ENCODE results near the gene P2RY6.
"Not testable (repeated sequence)": the region's sequence is repeated elsewhere in the genome, so short reads cannot be mapped to it uniquely, and the experiment has no call there.

The P2RY6 gene

DNA sequence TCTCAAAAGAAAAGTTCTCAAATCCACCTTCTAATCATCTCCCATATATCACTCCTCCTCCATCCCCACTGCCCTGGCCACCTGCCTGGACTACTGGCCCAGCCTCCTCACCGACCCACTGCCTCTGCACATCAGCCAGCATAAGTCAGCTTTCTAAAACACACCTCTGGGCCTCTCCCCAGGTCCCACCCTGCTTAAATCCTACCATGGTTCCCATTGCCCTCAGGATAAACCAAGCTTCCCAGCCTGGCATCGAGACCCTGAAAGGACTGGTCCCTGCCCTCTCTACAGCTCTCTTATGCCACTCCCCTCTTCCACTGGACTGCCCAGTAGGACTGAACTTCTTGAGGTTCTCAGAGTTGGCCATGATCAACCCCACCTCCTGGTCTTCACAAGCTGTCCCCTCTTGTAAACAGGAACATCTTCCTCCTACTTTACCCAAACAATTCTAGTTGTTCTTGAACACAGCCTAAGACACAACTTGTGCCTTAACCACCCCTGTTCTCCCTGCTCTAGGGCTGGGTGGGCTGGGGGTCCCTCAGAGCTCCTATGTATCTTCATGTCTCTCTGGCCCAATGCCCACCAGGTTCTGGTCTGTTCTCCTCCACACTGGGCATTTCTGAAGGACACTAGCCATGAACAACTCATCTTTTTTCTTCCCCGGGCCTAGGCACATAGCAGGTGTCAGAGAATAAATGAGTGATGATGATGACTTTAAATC is 12.6 kb upstream of the P2RY6 start:
- no peak for DNase-seq (ENCODE audit: low read depth in 2 of 2)

DNA sequence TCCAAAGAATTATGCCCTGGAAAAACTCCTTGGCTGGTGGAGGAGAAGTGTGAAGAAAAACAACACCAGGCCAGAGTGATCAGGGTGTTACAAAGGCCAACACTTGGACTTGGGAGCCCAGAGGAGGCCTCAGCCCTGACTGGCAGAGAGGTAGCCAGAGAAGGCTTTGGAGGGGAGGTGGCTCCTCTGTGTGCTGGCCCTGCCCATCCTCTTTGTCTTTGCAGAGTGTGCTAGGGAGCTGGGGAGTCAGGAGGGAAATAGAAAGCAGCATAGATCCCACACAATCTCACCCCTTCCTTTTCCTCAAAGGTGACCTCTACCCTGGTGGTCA is 12.0 kb upstream of the P2RY6 start:
- DNase-seq (ENCODE audit: low read depth in 2 of 2), result no peak

DNA sequence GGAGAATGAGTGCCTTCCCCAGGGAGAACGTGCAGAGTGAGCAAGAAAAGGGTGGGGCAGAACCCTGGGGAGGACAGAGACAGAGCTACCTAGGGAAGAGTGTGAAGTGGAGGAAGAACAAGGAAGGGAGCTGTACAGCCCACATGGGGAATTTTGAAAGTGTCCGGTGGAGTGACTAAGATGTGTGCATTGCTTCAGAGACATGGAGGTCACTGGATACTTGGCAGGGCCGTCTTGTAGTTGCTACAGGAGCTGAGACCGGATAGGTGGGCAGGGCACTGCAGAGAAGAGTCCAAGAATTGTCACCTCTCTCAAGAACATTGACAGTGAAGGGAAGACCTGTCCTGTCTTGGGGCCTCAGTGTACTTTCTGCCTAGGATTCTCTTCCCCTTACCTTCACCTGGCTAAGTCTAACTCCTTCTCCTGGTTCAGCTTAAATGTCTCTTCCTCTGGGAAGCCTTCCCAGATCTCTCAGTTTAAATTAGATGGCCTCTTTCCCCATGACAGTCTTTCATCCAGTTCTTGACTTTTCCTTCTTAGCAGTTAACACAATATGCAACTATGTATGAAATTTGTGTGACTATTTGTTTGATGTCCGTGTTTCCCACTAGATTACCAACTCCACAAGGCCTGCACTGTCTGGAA is 9.2 kb upstream of the P2RY6 start:
- no peak for DNase-seq (ENCODE audit: low read depth in 2 of 2)

DNA sequence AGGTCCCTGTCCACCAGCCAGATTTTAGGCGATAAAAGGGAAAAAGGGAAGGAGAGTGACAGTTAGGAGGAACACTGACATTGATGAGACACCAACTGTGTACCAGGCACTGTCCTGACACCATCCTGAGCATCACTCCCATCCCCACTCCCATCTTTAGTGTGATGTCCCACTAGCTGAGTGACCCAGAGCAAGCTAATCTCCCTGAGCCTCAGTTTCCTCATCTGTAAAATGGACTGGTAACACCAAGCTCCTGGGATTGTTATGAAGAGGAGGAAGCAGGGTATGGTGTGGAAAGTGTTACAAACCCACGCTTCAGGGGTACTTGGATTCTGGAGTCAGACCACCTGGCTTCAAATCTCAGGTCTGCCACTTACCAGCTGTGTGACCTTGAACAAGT is 8.5 kb upstream of the P2RY6 start:
- DNase-seq (ENCODE audit: low read depth in 2 of 2), result no peak

DNA sequence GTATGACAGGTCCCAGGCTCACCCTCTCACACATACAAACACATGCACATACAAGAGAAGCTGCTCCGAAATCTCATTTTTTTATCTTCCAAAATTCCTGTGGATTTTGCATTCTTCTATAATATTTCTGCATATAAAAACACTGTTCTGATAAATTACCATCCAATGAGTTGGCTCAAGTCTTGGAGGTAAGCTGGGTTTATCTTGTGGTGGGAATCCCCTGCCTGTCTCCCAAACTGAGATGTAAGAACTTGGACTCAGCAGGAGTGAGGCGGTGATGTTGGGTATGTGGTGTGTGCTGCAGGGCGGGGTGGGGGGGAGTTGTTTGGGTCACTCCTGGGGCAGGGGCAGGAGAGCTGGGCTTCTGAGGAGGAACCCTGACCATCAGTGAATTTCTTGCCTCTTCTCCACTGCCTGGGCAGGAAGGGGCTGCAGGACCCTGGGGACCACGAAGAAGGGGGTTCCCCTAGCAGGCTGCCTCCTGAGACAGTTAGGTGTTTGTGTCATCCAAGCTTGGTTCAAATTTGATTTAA is 6.8 kb upstream of the P2RY6 start:
- no peak for DNase-seq (ENCODE audit: low read depth in 2 of 2)

DNA sequence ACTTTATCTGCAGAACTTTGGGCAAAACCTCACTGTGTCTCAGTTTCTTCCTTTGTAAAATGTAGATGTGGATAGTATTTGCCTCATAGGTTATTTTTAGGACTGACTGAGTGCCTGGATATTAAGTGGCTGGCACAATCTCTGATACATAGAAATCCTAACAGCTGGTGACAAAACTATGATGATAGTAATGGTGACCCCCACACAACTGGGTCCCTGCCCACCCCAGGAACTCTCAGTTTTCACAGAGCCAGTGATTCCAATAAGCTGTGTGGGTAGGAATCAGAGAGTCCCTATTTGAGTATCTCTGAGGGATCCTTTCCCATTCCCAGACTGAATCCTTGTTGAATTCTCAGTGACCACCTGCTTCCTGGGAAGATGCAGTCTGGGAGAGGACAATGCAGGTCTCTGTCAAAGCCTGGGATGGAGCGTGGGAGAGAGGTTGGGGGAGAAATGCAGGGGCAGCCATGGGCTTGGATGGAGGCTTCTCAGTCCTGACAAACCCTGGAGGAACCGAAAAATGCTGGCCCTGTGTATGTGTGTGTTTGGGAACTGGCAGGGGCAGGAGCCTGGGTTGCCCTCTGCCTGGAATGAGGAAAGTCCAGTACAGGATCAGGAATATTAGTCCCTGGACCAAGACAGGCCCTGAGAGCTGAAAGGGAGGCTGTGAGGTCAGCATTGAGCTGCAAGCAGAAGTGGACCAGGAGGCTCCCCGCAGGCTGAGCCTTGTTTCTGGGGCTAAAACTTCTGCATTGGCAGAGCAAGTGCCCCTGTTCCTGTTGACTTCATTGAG is 6.1 kb upstream of the P2RY6 start:
- no peak for DNase-seq (ENCODE audit: low read depth in 2 of 2)

DNA sequence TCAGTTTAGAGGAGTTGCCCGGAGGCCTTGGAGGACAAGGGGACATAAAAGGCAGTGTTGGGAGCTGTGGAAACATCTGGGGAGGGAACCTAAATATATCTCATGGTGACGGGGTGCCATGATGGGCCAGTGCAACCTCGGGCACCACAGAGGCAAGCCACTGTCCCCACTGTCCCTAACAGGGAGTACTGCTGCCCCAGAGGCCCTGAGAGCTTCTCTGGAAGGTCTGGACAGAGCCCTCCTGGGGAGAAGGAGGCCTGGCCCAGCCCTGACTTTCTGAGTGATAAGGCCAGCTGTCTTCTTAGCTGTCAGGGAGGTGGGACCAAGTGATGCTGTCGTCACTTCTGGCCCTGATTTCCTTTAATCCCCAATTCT is 5.5 kb upstream of the P2RY6 start:
- no peak for DNase-seq (ENCODE audit: low read depth in 2 of 2)

DNA sequence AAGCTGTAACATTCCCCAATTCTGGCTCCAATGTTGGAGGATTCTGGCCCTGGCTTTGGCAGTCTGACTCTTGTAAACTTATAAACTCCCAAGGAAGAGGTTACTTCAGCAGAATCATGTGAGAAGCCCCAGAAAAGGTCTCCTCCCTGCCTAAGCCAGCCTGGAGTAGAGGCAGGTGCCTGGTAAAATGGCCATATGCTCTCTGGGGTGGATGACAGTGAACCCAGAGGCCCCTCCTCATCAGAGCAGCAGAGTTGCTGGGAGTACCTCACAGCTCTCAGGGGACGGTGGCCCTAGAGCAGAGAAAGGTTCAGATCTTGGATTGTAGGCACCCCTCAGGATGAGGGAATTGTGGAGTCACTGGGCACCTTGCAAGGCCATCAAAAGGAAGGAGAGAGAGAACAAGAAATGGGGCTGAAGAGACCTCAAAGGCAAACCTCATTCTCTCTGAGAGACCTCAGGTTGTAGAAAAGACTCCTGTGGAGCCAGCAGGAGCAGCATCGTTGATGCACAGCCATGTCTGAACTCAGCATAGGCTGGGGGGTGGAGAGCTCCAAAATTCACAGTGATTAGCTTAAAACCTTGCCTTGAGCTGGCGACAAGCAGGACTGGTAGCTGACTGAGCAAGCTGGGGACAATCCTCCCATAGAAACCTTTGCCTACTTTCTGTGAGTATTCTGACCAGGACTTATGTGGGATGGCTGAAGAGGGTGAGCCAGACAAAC is 4.9 kb upstream of the P2RY6 start:
- DNase-seq (ENCODE audit: low read depth in 2 of 2), result no peak

DNA sequence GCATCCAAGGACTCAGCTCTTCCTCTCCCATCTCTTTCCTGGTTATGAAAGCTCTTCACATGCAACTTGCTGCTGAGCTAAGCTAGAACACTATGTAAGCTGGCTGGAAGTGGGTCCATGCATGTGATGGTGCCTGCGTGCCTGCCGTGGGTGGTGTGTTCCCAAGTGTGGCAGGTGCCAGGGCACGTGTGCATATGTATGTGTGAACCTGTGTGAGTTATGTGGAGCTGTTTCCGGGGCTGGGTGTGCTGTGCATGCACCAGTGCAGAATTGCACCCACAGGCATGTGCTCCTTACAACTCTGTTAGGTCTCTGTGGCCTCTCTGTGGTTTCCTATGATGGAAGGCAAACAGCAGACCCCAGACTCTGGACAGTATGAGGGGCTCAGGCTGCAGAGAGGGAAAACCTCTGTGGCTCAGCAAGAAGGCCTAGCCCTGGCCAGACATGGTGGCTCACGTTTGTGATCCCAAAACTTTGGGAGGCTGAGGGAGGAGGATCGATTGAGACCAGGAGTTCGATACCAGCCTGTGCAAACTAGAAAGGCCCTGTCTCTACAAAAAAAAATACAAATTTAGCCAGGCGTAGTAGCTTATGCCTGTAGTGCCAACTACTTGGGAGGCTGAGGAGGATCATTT is 4.1 kb upstream of the P2RY6 start:
- DNase-seq (ENCODE audit: low read depth in 2 of 2), result no peak

DNA sequence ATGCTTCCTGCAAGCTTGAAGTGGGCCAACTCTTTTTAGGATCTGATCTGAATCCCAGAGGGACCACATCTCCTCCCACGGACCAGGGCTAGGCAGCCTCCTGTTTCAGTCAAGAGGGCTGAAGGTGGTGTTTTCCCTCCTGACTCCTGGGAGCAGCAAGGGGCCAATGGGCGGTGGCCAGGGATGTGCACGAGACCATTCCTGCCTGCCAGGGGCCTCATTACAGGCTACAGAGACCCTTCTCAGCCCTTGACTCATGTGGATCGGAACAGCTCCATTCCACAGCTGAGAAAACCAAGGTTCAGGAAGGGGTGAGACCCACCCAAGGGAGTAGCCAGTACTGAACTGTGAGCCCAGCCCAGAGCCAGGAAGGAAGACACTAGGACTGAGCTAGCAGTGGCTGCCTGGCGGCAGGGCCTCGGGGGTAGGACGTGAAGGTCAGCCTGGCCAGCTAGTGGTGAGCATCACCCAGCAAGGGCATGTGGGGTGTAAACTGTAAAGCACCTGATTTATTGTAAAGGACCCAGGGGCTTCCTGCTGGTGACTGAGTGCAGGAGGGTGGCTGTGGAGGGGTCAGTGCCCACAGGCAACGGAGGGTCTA is 3.4 kb upstream of the P2RY6 start:
- DNase-seq (ENCODE audit: low read depth in 2 of 2), result no peak

DNA sequence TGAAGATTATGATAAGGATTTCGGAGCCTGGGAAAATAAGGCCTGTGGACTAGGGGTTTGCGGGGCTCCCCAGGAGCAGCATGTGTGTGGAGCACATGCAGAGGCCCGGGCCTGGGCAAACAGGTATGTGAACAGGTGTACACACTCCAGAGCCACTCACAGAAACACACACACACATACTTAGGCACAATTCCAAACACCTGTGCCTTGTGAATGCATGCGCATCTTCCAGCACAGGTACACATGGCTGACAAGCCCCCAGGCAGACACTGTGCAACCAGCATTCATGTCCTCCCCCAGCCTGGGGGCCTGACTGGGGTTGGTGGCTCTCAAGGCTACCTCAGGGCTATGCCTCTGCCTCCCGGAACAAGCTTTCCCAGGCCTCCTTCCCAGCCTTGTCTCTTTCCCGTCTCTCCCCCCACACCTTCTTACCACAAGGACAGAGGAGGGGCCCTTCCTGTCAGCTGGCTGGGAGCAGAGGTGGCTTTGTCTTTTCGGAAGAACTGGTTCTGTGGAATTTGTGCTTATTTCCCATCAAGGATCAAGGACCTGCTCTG is 2.6 kb upstream of the P2RY6 start:
- DNase-seq (ENCODE audit: low read depth in 2 of 2), result no peak

DNA sequence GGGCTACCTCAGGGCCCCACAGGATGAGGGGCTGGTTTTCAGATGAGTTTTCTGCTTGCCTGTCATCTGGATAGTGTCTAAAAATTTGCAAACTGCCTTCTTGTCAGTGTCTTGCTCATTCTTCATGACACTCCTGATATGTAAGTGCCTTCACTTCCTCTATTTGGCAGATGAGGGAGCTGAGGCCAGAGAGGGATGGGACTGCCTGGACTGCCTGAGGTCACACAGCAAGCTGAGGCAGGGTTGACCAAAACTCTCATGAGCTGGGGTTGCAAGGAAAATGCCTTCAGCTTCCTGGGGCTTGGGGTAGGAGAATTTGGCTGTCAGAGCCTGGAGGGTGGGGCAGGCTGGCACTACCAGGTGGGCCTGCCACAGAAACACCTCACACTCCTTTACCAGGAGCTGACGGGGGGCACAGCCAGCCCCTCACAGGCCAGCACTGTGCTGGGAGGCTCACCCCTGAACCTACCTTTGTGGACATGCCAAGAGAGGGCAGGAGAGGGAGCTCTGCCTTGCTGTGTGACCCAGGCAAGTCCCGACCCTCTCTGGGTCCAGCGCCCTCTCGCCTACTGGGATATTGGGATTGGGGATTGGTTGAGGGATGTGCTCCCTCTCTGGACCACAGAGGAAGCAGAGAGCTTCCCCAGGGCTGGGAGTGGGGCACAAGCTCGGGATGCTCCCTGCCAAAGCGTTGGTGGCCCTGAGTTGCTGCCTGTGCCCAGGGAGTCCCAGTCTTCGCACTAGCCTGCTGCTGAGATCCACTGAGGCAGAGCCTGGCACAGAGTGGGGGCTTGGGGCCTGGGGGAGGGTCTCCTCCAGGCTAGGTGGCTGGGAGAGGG is 1.9 kb upstream of the P2RY6 start:
- DNase-seq (ENCODE audit: low read depth in 2 of 2), result no peak

DNA sequence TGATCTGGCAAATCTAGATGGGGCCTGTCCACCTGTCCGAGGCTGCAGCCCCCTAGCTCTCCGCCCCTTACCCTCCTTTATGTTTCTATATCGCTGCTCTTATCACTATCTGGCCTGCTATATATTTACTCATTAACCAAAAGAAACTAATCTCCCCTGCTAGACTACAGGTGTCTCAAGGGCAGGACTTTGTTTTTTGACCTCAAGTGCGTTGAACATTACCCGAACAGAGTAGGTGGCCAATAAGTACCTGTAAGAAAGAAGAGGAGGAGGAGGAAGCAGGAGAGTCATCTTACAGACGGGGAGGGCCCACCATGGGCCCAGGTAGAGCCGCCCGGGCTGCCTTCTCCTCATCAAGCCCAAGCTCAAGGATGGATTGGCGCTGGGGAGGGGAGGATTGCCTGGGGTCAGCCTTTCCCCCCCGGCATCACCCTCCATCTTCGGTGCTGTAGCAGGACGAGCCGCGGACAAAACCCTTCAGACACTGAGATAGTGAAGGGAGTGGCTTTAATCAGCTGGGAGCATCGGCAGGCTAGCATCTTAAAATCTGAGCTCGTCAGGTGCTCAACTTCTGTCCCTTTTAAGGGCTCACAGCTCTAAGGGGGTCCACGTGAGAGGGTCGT is 1.2 kb upstream of the P2RY6 start:
- no peak for DNase-seq (ENCODE audit: low read depth in 2 of 2)

DNA sequence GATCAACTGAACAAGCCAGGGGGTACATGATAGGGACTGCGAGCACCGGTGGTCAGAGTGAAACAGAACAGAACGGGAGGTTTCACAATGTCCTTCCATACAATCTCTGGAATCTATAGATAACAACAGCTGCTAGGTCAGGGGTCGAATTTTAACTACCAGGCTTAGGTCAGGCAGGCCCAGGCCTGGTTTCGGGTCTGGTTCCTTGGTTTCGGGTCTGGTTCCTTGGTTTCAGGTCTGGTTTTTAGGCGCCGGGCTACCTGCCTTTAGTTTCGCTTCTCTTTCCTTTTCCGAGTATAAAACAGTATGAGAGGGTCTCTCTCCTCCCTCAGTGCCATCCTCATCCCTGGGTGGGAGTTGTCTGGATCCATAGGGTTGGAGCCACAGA is 666 bp upstream of the P2RY6 start:
- not testable (repeated sequence) for DNase-seq (ENCODE audit: low read depth in 2 of 2)

DNA sequence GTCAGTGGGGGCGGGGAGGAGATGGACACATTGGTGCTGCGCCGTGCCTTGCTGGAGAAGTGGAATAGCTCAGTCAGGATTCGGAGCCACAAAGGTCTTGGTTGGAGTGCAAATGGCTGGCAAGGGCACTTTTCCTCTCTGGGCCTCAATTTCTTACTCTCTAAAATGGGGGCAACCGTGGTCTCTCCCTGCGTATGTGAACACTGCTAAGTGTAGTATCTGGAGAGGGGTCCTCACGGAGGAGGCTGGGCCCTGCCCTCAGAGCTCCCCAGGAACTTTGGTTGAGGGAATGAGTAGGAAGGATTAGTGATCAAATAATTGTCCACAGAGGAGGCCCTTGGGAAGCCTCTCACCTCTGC is 521 bp downstream of the P2RY6 start:
- no peak for DNase-seq (ENCODE audit: low read depth in 2 of 2)

DNA sequence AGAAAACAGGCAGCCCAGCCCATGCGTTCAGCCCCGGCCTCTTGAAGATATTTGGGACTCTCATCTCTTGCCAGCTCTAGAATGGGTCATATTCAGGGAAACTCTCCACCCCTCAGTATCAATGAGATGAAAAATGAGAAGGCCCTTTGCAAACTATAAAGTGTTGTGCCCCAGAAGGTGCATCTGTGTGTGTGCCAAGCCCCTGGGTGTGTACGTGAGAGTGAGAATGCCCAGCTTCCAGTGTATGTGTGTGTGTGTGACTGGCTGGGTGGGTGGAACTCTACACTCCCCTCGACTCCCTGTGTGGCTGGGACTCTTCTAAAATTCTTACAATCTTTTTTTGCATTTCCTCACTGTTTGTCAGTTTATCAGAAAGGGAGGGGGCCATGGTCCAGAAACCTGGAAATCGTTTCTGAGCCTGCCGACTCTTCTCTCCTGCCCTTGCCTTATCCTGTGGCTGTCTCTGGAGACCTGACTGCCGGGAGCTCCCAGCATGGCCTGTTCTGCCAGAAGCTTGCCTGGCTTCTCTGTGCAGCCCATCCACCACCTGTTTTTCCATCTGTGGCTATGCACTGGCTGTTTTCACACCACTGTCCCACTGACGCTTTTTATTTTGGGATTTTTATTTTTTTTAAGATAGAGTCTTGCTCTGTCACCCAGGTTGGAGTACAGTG is 1.2 kb downstream of the P2RY6 start:
- DNase-seq (ENCODE audit: low read depth in 2 of 2), result no peak

DNA sequence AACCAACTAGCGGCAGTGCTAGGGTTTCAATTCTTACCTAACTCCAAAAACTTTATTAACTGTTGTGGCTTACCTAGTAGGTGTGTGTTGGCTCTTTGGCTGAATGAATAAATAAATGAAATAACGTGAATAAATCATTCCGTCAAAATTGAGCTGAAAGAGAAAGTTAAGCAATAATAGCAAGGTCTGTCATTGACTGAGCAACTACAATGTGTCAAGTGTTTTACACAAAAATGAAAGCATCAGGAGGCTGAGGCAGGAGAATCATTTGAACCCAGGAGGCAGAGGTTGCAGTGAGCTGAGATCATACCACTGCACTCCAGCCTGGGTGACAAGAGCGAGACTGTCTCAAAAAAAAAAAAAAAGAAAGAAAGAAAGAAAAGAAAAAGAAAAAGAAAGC is 2.1 kb downstream of the P2RY6 start:
- not testable (repeated sequence) for DNase-seq (ENCODE audit: low read depth in 2 of 2)

DNA sequence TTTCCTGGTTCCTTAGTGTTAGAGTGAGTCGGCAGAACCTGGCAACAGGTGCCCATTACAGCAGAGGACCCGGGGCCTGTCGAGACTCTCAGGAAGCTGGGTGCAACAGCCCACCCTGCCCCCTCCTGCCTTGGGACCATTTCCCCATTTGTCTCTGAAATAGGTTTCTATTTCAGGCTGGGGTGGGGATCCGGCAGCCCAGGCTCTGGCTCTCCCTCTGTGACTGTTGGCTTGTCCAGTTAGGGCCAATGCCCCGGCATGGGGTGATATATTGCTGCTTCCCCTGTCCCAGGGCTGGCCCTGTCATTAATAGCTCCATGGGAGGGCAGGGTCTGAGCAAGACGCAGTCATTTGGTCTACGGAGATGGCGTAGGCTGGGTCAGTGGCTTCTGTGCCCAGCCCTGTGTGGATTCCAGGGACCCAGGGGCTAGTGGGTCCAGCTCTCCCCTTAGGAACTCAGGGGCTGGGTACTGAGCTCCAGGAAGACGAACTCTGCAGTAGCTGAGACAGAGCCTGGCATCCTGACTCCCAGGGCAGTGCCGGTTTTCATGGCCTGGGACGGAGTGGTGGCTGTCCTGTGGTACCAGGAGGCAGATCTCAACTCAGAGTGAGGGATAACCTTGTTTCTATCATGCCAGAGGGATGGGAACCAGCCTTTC is 2.7 kb downstream of the P2RY6 start:
- DNase-seq (ENCODE audit: low read depth in 2 of 2), result no peak

DNA sequence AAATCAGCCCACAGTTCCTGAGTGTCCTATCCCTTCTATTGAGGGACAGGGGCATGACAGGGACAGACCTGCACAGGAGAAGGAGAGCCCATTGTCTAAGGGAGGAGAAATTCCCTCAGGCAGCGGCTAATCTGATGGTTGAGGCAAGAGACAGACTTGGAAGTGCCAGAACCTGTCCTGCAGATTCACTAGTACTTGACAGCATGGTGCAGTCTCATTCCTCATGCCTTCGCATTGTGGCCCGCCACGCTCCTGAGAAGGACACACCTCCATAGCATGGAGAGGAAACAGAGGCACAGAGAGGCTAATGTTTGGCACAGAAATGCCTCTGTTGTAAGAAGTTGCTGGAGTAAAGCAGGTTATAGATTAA is 3.2 kb downstream of the P2RY6 start:
- no peak for DNase-seq (ENCODE audit: low read depth in 2 of 2)

Measured in stimulated activated CD8-positive, alpha-beta memory T cell treated with anti-CD3 and anti-CD28 coated beads, Interleukin-7, amount 100 ng/mL, for 1 hour (primary cell).